ENCODE results near the gene PEX26.
"Not testable (repeated sequence)": the region's sequence is repeated elsewhere in the genome, so short reads cannot be mapped to it uniquely, and the experiment has no call there.

Gene PEX26

GRCh38 chr22:18119409-18120110 is 41.8 kb downstream of the PEX26 start:
- DNase-seq (ENCODE audit: low spot score) = no peak

- DNase-seq (ENCODE audit: low spot score) = no peak
Measured at GRCh38 chr22:18120857-18121256, 43.1 kb downstream of the PEX26 start.

- DNase-seq (ENCODE audit: low spot score) = no peak
Measured at GRCh38 chr22:18121506-18121905, 43.7 kb downstream of the PEX26 start.

- no peak for DNase-seq (ENCODE audit: low spot score)
Measured at GRCh38 chr22:18121954-18122554, 44.3 kb downstream of the PEX26 start.

- not testable (repeated sequence) for DNase-seq (ENCODE audit: low spot score)
Measured at GRCh38 chr22:18123476-18124025, 45.8 kb downstream of the PEX26 start.

GRCh38 chr22:18126606-18127005 is 48.8 kb downstream of the PEX26 start:
- no peak for DNase-seq (ENCODE audit: low spot score)

- no peak for DNase-seq (ENCODE audit: low spot score)
Measured at GRCh38 chr22:18130018-18130417, 52.2 kb downstream of the PEX26 start.

GRCh38 chr22:18130699-18131429 is 53.1 kb downstream of the PEX26 start:
- DNase-seq (ENCODE audit: low spot score) = no peak

GRCh38 chr22:18133452-18133851 is 55.7 kb downstream of the PEX26 start:
- DNase-seq (ENCODE audit: low spot score) = no peak

GRCh38 chr22:18136563-18137320 is 59.0 kb downstream of the PEX26 start:
- DNase-seq (ENCODE audit: low spot score) = no peak

GRCh38 chr22:18141004-18141403 is 63.2 kb downstream of the PEX26 start:
- not testable (repeated sequence) for DNase-seq (ENCODE audit: low spot score)

- no peak for DNase-seq (ENCODE audit: low spot score)
Measured at GRCh38 chr22:18144105-18144504, 66.3 kb downstream of the PEX26 start.

GRCh38 chr22:18145676-18146388 is 68.0 kb downstream of the PEX26 start:
- DNase-seq (ENCODE audit: low spot score) = no peak

GRCh38 chr22:18146389-18146753 is 68.6 kb downstream of the PEX26 start:
- DNase-seq (ENCODE audit: low spot score) = no peak

- no peak for DNase-seq (ENCODE audit: low spot score)
Measured at GRCh38 chr22:18147791-18148190, 70.0 kb downstream of the PEX26 start.

- no peak for DNase-seq (ENCODE audit: low spot score)
Measured at GRCh38 chr22:18148293-18148965, 70.6 kb downstream of the PEX26 start.

- DNase-seq (ENCODE audit: low spot score) = no peak
Measured at GRCh38 chr22:18152519-18152918, 74.7 kb downstream of the PEX26 start.

GRCh38 chr22:18154821-18155390 is 77.1 kb downstream of the PEX26 start:
- DNase-seq (ENCODE audit: low spot score) = no peak

Data from Ammon's horn (tissue), 1 donor.